HG02852 (cell line): ENCODE measurements around the gene NXPE1.
"Not testable (repeated sequence)": the region's sequence is repeated elsewhere in the genome, so short reads cannot be mapped to it uniquely, and the experiment has no call there.

Experiments
- ATAC-seq: cut with Tn5 transposase; IDR thresholded peaks from one replicate; pipeline ENCODE4 v1.9.1; 2021; ENCODE audit warnings: mild to moderate bottlenecking, moderate library complexity; ENCODE audit not compliant: unreplicated experiment

NXPE1 gene

GRCh38 chr11:114559425-114560310 is at the start of gene NXPE1:
NXPE1 (minus strand) TSS chr11:114559881; CDS start chr11:114551201, 8,680 bp downstream.
- ATAC-seq = no peak

GRCh38 chr11:114609429-114609828 is 49.7 kb upstream of the NXPE1 start:
- no peak for ATAC-seq

GRCh38 chr11:114608605-114609004 is 48.9 kb upstream of the NXPE1 start:
- not testable (repeated sequence) for ATAC-seq

GRCh38 chr11:114607753-114608459 is 48.2 kb upstream of the NXPE1 start:
- peak; percentile 30 for ATAC-seq

GRCh38 chr11:114606802-114607075 is 47.1 kb upstream of the NXPE1 start:
- not testable (repeated sequence) for ATAC-seq

- no peak for ATAC-seq
Observed at GRCh38 chr11:114606003-114606801, 46.5 kb upstream of the NXPE1 start.

GRCh38 chr11:114605370-114605769 is 45.7 kb upstream of the NXPE1 start:
- no peak for ATAC-seq

- ATAC-seq = no peak
Observed at GRCh38 chr11:114604886-114605285, 45.2 kb upstream of the NXPE1 start.

- ATAC-seq = no peak
Observed at GRCh38 chr11:114604179-114604813, 44.6 kb upstream of the NXPE1 start.

- not testable (repeated sequence) for ATAC-seq
Observed at GRCh38 chr11:114603151-114603550, 43.5 kb upstream of the NXPE1 start.

GRCh38 chr11:114598461-114598860 is 38.8 kb upstream of the NXPE1 start:
- no peak for ATAC-seq

- ATAC-seq = no peak
Observed at GRCh38 chr11:114596175-114596919, 36.7 kb upstream of the NXPE1 start.

- no peak for ATAC-seq
Observed at GRCh38 chr11:114595571-114595970, 35.9 kb upstream of the NXPE1 start, which contains the start of gene NXPE4. NXPE4 (minus strand) TSS chr11:114595786; CDS start chr11:114594759, 1,027 bp downstream.

GRCh38 chr11:114594703-114595102 is 35.0 kb upstream of the NXPE1 start:
- no peak for ATAC-seq

GRCh38 chr11:114587398-114587953 is 27.8 kb upstream of the NXPE1 start:
- no peak for ATAC-seq

GRCh38 chr11:114586797-114587196 is 27.1 kb upstream of the NXPE1 start:
- ATAC-seq = no peak

GRCh38 chr11:114571712-114572111 is 12.0 kb upstream of the NXPE1 start:
- ATAC-seq = no peak

GRCh38 chr11:114569801-114570200 is 10.1 kb upstream of the NXPE1 start:
- ATAC-seq = no peak

- ATAC-seq = no peak
Observed at GRCh38 chr11:114566276-114566675, 6.6 kb upstream of the NXPE1 start.

- no peak for ATAC-seq
Observed at GRCh38 chr11:114564831-114565230, 5.2 kb upstream of the NXPE1 start.
